HG03280 (cell line): ENCODE measurements around the gene GIMAP4.
"Not testable (repeated sequence)": the region's sequence is repeated elsewhere in the genome, so short reads cannot be mapped to it uniquely, and the experiment has no call there.

ENCODE experiments used
- ATAC-seq: cut with Tn5 transposase; IDR thresholded peaks from one replicate; pipeline ENCODE4 v1.9.1; 2021; ENCODE audit warnings: mild to moderate bottlenecking, moderate library complexity; ENCODE audit not compliant: unreplicated experiment

Gene GIMAP4

DNA sequence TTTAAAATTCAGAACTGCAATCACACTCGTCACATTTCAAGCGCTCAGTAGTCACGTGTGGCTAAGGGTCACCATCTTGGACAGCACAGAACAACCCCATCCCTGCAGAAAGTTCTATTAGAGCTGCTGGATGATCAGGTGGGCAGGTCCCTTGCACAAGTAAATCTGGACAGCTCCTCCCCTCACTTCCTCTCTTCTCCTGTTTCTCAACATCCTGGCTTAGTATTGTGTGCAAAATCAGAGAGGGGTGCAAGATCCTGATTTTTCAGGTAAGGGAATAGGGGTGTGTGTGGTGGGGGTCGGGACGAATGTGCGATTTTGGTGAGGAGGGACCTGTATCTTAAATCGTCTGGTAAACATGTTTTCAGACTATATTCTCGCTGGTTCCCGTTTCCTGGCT is at the start of gene GIMAP4:
TSS of gene GIMAP4 (plus strand) at position 222 of the 400 bp plus-strand sequence. CDS start 2,512 bp downstream, outside the sequence.
- ATAC-seq = no peak

DNA sequence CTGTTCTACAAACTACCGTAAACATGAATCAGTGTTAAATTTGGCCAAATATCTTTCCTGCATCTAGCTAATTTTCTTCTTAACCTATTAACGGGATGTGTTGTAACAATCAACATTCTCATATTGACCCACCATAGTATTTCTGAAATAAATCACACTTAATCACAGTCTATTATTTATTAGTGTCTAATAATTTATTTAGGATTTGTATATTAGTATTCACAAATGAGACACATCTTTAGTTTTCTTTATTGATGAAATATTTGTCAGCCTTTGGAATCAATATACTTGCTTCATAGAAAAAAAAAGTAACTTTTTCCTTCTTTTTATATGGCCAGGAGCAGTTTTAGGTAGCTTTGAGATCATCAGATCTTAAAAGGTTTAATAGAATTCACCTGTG is 47.9 kb upstream of the GIMAP4 start:
- no peak for ATAC-seq

DNA sequence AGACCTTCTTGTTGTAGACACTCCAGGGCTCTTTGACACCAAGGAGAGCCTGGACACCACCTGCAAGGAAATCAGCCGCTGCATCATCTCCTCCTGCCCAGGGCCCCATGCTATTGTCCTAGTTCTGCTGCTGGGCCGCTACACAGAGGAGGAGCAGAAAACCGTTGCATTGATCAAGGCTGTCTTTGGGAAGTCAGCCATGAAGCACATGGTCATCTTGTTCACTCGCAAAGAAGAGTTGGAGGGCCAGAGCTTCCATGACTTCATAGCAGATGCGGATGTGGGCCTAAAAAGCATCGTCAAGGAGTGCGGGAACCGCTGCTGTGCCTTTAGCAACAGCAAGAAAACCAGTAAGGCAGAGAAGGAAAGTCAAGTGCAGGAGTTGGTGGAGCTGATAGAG is 47.0 kb upstream of the GIMAP4 start:
- ATAC-seq = no peak

DNA sequence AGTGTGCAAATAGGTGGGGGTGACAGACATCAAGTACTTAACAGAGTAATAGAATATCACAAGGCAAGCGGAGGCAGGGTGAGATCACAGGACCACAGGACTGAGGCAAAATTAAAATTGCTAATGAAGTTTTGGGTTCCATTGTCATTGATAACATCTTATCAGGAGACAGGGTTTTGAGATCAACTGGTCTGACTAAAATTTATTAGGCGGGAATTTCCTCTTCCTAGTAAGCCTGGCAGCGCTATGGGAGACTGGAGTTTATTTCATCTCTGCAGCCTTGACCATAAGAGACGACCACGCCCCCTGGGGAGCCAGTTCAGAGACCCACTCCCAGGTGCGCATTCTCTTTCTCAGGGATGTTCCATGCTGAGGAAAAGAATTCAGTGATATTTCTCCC is 44.3 kb upstream of the GIMAP4 start:
- not testable (repeated sequence) for ATAC-seq

DNA sequence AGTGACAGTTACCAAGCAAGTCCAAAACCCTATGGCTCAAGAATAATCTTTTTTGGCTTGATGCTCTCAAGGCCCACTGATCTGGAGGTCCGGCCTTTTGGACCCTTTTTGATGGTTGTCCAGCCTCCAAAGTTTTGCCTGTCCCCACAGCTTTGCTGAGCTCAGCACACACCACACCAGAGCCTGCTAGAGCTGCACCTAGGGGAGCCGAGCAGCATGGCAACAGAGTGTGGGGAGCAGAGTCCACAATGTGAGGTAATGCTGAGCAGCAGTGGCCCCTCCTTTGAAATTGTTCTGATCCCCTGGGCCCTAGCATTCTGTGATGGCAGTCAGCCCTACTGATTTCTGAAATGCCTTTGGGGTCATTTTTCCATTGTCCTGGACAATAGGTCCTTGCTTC is 43.2 kb upstream of the GIMAP4 start:
- ATAC-seq = no peak

DNA sequence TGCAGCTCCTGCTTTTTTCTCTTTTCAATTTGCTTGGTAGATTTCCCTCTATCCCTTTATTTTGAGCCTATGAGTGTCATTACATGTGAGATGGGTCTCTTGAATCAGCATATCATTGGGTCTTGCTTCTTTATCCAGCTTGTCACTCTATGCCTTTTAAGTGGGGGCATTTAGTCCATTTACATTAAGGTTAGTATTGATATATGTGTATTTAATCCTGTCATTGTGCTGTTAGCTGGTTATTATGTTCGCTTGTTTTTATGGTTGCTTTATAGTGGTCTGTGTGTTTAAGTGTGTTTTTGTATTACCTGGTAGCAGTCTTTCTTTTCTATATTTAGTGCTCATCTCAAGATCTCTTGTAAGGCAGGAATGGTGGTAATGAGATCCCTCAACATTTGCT is 35.5 kb upstream of the GIMAP4 start:
- no peak for ATAC-seq

DNA sequence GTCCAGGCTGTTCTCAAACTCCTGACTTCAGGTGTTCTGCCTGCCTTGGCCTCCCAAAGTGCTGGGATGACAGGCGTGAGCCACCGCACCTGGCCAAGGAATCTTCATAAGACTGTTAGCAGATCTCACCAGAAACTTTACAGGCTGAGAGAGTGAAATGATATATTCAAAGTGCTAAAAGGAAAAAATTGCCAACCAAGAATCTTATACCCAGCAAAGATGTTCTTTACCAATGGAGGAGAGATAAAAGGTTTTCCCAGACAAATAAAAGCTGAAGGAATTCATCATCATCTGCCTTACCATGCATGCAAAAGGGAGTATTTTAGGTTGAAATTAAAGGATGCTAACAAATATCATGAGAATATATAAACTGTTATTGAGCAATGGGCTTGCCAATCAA is 28.9 kb upstream of the GIMAP4 start:
- ATAC-seq = no peak

DNA sequence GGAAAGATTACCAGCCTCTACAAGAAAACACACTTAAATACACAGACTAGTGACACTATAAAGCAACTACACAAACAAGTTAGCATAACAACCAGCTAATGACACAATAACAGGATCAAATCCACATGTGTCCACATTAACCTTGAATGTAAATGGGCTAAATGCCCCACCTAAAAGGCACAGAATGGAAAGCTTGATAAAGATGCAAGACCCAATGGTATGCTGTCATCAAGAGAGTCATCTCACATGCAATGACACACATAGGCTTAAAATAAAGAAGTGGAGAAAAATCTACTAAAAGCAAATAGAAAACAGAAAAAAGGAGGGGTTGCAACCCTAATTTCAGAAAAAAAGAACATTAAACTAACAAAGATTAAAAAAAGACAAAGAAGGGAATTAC is 14.0 kb upstream of the GIMAP4 start:
- no peak for ATAC-seq

DNA sequence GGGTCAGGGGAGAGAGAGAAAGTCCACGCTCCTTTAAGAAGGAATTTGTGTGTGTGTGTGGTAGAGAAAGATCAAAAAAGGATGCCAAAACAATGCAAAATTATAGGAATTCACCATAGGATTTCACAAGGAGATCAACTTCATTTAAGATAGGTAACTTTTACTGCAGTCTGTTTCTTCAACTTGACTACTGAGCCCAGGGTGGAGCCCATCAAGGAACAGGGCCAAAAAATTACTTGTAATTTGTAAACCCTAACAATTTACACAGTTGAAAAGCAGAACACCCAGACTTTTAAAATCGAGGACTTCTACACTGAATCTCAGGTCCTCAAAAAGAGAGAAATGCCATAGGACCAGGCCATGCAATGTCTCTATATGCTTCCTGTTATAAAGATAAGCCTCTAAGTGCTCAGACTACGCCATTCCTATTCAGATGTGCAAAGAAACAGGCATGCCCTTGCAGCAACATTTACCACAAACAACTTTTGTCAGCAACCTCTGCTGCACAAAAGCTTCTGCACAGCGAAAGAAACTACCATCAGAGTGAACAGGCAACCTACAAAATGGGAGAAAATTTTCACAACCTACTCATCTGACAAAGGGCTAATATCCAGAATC is 10.6 kb upstream of the GIMAP4 start:
- no peak for ATAC-seq

DNA sequence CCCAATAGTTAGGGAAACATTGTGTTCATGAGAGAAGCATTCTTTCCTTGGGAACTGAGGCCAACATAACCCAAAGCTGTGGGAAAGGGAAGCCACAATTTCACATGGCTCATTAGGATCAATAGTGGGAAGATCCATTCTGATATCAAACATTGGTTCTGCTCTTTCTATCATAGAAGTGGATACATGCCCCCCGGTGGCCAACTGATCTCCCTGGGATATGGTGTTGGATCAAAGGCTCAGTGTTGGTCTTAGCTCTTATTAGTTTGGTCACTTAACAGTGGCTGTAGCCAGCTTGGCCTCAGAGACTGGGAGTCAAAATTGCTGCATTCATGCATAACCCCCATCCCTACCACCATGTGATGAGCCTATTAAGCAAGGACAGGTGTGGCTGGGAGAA is 6.7 kb upstream of the GIMAP4 start:
- ATAC-seq = no peak

DNA sequence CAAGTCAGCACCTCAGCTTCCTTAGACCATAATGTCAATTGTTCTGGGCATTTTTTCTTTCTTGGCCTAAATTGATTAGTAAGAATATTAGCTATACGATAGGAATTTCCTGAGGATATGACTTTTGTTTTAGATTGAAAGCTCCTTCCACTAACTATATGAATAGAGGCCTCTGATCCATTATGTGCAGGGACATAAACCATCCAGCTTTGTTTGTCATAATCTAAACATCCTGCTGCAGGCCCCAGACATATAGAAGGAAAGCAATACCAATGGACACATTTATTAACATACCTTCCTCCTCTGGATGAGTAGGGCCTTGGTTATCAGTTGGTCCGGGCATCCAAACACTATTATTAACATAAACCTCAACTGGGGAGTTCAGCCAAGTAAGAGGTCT is 4.3 kb upstream of the GIMAP4 start:
- no peak for ATAC-seq

DNA sequence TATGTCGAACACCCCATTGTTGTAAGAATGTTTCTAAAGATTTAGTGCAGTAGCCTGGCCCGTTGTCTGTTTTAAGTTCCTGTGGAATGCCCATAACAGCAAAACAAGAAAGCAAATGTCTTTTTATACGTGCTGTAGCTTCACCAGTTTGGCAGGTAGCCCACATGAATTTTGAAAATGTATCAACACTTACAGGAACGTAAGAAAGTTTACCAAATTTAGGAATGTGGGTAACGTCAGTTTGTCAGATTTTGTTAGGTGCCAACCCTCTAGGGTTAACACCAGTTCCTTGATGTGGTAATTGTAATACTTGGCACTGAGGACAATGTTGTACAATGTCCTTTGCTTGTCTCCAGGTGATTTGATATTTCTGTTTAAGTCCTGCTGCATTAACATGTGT is 3.2 kb upstream of the GIMAP4 start:
- no peak for ATAC-seq

DNA sequence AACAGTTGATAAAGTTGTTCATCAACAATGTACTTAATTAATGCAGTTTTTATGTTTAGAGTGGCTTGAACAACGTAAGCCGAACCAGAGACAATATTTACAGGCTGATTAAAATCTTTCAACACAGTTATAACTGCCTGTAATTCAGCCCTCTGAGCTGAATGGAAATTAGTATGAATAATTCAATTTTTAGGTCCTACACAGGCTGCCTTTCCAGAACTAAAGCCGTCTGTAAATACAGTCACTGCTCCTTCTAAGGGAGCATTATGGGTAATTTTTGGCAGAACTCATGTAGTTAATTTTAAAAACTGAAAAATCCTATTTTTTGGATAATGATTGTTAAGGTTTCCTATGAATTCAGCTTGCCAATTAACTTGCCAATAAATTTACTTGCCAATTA is 2.6 kb upstream of the GIMAP4 start:
- ATAC-seq = no peak

DNA sequence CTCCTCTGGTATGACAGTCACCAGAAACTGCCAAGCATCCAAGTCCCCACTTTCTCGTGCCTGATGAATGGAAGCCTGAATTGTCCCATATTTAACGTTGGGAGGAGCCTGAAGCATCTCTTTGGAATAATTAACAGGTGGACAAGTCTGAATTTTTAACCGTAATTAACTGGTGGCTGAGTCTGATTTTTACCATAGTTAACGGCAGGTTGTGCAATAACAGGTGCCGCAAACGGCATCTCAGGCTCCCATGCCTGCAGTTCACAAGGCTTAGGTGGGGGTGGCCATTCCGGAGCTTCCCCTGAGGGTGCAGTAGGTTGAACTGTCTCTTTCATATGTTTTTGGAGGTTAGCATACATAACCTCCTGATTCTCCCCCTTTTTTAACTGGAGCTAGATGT is 2.0 kb upstream of the GIMAP4 start:
- ATAC-seq = no peak

DNA sequence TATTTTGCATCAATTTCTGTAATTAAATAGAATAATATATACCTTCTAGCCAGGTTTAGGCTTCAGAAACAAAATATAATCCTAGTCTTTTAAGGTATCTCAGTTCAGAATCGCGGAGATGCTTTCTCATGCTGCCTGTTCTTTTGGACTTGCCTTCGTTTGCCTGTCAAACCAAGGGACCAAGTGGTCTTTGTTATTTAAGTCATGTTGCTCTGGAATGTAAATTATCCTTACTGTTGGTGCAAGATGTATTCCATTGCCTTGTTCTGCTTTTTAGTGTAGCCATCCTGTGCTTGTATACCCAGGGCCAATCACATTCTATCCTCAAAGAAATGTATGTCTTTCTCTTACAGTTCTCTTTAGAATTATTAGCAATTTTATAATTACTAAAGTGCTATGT is 1.1 kb upstream of the GIMAP4 start:
- ATAC-seq = no peak

DNA sequence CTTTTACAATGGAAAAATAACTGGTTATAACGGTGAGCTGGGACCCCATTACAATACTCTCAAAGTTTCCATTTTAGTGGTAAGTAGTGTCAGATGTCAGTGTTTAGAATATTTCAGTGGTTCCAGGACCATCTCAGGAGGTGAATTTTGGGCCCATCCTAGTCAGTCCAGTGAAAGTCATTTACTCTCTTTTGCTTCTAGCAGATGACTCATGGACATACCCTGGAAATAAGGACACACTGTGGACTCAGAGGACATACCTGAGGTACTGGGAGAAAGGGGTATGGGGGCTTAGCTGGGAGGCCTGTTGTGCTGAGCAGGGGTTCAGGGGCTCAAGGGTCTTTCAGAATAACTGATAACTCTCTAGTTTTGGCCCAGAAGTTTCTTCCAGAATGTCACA is 618 bp upstream of the GIMAP4 start:
- ATAC-seq = no peak

DNA sequence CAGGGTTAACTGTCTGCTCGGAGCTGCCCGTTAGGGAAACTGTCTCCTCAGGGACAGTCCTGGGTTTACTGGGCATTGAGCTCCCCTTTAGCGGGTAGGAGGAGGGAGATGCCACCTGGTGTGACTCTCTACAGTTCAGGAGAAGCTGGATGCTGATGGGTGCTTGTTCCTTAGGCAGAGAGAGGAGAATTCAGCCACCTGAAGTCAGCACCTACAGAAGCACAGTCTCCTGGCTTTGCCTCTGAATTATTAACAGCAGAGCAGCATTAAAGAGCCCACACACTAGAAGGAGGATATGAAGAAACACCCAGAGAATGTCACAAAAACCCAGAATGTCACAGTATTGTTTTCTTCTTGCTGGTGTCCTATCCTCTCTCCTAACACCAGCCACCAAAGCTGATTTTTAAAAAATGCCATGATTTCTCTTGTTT is 696 bp downstream of the GIMAP4 start:
- no peak for ATAC-seq

DNA sequence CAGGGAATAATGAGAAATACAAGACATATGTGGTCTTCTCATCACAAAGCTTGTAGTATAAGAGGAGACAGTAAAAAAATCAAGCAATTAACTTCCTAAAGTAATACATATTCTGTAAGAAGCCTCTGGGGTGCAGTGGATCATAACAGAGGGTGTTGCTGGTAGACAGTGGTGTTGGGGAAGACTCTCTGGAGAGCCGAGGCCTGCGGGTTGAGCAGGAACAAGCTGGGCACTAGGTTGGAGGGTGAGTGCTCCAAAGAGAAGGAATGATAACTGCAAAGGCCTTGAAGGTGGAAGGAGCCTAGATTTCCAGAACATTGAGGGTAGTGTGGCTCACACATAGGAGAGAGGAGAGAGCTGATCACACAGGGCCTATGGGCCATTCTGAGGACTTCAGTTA is 1.5 kb downstream of the GIMAP4 start:
- ATAC-seq = no peak

DNA sequence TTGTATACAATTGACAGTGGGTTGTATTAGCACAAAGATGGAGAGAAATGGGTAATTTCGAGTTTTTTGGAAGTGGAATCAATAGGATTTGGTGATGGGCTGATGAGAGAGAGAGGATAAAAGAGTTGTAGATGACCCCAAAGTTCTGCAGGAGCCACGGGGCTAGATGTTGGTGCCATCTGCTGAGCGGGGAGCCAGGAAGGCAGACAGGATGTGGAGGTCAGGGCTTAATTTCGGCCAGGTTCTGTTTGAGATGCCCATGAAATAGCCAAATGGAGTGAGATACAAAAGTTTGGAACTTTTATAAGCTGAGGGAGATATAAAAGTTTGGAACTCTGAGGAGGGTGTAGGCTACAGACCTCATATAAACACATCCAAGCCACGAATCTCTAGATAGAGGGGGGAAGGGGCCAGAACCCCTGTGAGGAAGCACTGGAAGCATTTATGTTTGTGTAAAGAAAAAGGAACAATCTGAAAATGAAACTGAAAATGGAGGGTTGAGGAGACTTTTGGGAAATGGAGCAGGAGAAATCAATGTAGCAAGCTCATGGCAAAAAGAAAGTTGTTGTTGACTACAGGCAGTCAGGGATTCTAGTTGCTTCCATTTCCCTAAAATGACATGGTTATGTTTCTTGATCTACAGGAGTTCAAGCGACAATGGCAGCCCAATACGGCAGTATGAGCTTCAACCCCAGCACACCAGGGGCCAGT is 2.2 kb downstream of the GIMAP4 start:
- no peak for ATAC-seq

DNA sequence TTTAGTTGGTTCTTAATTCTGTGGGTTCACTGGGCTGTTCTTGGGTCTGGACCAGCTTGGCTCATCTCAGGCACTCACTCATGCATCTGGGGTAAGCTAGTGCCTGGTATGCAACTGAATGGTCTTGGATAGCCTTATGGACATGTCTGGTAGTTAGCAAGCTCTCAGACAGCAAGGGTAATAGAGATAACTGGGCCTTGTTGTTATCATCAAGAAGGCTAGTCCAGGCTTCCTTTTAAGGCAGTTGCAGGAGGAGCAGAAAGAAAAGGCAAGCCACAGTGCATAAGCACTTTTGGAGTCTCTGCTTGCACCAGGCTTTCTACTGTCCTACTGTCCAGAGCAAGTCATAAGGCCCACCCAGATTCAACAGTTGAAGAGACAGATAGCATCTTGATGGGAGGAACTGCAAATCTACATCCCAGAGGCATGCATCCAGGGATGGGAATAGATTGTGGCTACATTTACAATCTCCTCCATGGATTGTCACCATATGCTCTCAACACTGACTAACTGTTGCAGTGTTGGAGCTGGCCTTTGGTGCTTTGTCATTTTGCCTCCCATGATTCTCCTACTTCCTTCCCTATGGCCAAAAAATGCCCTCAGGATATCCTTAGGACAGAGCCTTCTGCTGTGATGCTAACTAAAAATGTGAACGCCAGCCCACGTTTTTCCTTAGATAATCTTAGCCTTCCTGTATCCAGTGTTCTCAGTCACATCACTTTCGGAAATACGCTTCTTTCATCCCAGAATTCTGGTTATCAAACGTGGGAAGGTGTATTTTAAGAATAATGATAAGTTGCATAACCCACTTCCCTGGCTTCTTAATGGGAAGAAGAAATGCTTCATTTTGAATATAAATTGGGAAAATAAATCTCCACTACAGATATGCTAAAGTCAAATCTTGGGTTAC is 3.6 kb downstream of the GIMAP4 start:
- ATAC-seq = no peak

DNA sequence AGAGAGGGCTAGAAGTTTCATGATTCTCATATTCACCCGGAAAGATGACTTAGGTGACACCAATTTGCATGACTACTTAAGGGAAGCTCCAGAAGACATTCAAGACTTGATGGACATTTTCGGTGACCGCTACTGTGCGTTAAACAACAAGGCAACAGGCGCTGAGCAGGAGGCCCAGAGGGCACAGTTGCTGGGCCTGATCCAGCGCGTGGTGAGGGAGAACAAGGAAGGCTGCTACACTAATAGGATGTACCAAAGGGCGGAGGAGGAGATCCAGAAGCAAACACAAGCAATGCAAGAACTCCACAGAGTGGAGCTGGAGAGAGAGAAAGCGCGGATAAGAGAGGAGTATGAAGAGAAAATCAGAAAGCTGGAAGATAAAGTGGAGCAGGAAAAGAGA is 5.3 kb downstream of the GIMAP4 start:
- ATAC-seq = no peak
